ENCODE data around the gene IL10RB.

The IL10RB gene

GRCh38 chr21:33330726-33331125, 64.6 kb downstream of the IL10RB start:
- DNase-seq (ENCODE audit: low read depth, low spot score): no peak

- DNase-seq (ENCODE audit: low read depth, low spot score): no peak
Measured at GRCh38 chr21:33332143-33332542, 66.0 kb downstream of the IL10RB start.

GRCh38 chr21:33334191-33334590, 68.0 kb downstream of the IL10RB start:
- DNase-seq (ENCODE audit: low read depth, low spot score): no peak

GRCh38 chr21:33334824-33335223, 68.7 kb downstream of the IL10RB start:
- no peak for DNase-seq (ENCODE audit: low read depth, low spot score)

GRCh38 chr21:33339135-33339534, 73.0 kb downstream of the IL10RB start:
- no peak for DNase-seq (ENCODE audit: low read depth, low spot score)

GRCh38 chr21:33339918-33340317, 73.8 kb downstream of the IL10RB start:
- DNase-seq (ENCODE audit: low read depth, low spot score): no peak

GRCh38 chr21:33345751-33346238, 79.6 kb downstream of the IL10RB start:
- no peak for DNase-seq (ENCODE audit: low read depth, low spot score)
